H1 (cell line): ENCODE data around the gene DYNLT3. TPM values are rescaled to one million over a fixed set of nuclear protein-coding genes. Genes with fewer than 3 reads are reported as not detected.

Source experiments
- ASH2L ChIP-seq: fragments of 200-600, 300-600 bp; sonication (generic); IDR thresholded peaks from one replicate; pipeline ENCODE4 v1.7.1; 2017; ENCODE audit warnings: low read length
- CEBPB ChIP-seq: IDR thresholded peaks from 2 replicates; pipeline ENCODE4 v1.6.1; 2012; ENCODE audit warnings: low read depth, low read length
- FOSL1 ChIP-seq: IDR thresholded peaks from 2 replicates; pipeline ENCODE4 v1.6.1; 2011; ENCODE audit warnings: mild to moderate bottlenecking, low read depth, low read length, moderate library complexity; ENCODE audit not compliant: insufficient read depth
- POU5F1 ChIP-seq: IDR thresholded peaks from 2 replicates; pipeline ENCODE4 v1.6.1; 2011; ENCODE audit warnings: low read depth, mild to moderate bottlenecking, low read length, moderate library complexity
- TAF7 ChIP-seq: optimal IDR thresholded peaks from 2 replicates; pipeline ENCODE3; 2011; ENCODE audit warnings: low read depth, mild to moderate bottlenecking, inconsistent platforms, low read length, moderate library complexity, borderline replicate concordance
- polyA plus RNA-seq, 7 experiments: library from polyadenylated mRNA; depleted of rRNA in 3 of 7; stranded (reverse) in 5 of 7; unstranded in 2 of 7; fragments of >200 nt in 5 of 7; fragments of 200-250 nt in 2 of 7; gene quantifications; 1 replicate in 5 of 7; 2 replicates in 1 of 7; 4 replicates in 1 of 7; pipeline versions ENCODE4 v1.2.1 to v1.2.3, GENCODE V29; 2011 to 2013; ENCODE audit warnings: missing spikeins in 2 of 7, mixed read lengths in 2 of 7
- total RNA-seq: library from RNA; stranded (reverse); fragmentation: NEBNext Ultra II Directional; extraction: Animal tissue kit (Norgen Biotek cat#: 25700); gene quantifications from 2 replicates; pipeline ENCODE4 v1.2.1, GENCODE V29; 2021
- TF ChIP-seq, protein P1 (sequence below): IDR thresholded peaks from 2 replicates; pipeline ENCODE4 v1.6.1; 2012; ENCODE audit warnings: inconsistent platforms

The DYNLT3 gene
- total and polyA plus RNA-seq, 2 of the 8 experiments (the other 6 are each of a cell fraction or from before 2014, with no cell fraction given): 2.3 to 3.5 TPM

DNA sequence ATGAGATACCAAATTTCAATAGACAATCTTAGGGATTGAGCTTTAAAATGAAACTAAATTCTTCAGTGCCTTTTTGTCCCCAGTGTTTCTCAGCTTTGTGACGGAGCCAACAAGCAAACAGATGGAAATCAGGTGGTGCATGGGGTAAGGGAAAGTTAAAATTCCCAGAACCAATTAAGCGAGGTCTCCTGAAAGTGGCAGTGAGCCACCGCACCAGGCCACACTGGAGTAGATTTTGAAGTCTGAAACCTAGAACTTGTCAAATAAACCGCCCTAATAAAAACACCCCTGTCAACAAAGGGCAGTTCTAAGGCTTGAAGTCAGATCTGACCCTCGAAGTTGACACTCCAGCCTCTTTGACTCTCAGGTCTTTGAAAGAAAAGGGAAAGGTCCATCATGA is 40.6 kb upstream of the DYNLT3 start (continued):
- TF ChIP-seq POU5F1 (no peak), FOSL1 (no peak), TAF7 (no peak), CEBPB (no peak), ASH2L (no peak)
- TF ChIP-seq, protein P1, sequence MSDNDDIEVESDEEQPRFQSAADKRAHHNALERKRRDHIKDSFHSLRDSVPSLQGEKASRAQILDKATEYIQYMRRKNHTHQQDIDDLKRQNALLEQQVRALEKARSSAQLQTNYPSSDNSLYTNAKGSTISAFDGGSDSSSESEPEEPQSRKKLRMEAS: no peak
